Neutrophil (primary cell): ENCODE data around the gene RABGAP1L.

Experiments
- H3K27ac ChIP-seq: fragments of 200-600 bp; sonication (generic); 2 replicates; pipeline ENCODE4 v1.5.1; 2016; ENCODE audit warnings: mild to moderate bottlenecking, moderate library complexity
- H3K27me3 ChIP-seq: fragments of 200-600 bp; sonication (generic); 2 replicates; pipeline ENCODE4 v1.6.0; 2016; ENCODE audit warnings: mild to moderate bottlenecking
- H3K36me3 ChIP-seq: fragments of 200-600 bp; sonication (generic); 2 replicates; pipeline ENCODE4 v1.5.1; 2017
- H3K4me1 ChIP-seq, 2 experiments: fragments of 200-600 bp in 1 of 2; sonication (generic) in 1 of 2; 1 replicate in 1 of 2; 2 replicates in 1 of 2; pipeline versions ENCODE4 v1.5.1 to v1.6.1; 2013 to 2016; ENCODE audit warnings: low read depth in 1 of 2, low read length in 1 of 2, mild to moderate bottlenecking in 1 of 2, moderate library complexity in 1 of 2; ENCODE audit not compliant: control insufficient read depth in 1 of 2, insufficient read depth in 1 of 2
- H3K4me3 ChIP-seq, 2 experiments: fragments of 200-600 bp in 1 of 2; sonication (generic) in 1 of 2; 1 replicate in 1 of 2; 2 replicates in 1 of 2; pipeline ENCODE4 v1.5.1; 2013 to 2016; ENCODE audit warnings: low read depth in 1 of 2, low read length in 1 of 2, mild to moderate bottlenecking in 1 of 2, moderate library complexity in 1 of 2
- H3K9me3 ChIP-seq: fragments of 200-600 bp; sonication (generic); 2 replicates; pipeline ENCODE4 v1.5.1; 2016
- CTCF ChIP-seq: fragments of 200-600 bp; sonication (generic); IDR thresholded peaks from 2 replicates; pipeline ENCODE4 v1.5.1; 2016; ENCODE audit warnings: antibody characterized with exemption

Gene RABGAP1L

DNA sequence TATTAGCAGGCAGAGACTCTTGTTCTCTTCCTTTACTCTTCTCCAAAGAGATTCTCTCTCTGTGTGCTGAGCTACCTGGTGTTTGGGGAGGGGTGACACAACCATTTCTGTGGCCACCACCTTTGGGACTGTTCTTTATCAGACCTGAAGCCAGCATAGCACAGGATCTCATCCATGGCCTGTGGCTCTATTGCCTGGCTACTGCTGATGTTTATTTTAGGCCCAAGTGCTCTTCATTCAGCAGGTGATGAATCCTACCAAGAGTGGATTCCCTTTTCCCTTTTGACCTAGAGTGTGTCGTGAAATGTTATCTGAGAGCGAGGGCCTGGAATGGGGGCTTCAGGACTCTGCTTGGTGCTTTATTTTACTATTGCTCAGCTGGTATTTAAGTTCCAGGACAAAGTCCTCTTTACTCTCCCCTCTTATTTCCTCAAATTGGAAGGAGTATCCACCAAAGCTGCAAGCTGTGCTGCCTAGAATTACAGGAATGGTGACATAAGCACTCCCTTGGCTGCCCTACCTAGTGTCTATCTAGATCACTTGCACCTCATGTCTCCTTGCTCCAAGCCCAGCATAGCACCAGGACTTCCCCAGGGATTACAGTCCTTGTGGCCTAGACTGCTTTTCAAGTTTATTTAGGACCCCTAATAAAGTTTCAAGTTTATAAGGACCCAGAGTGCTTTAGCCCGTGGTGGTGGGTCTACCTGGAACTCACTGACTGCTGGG is 193.7 kb downstream of the RABGAP1L start:
- H3K27ac ChIP-seq = no peak overlapping the region
- H3K36me3 ChIP-seq = no peaks in the 10 kb centered on the region
- H3K4me3 ChIP-seq = no peak overlapping the region
- H3K4me1 ChIP-seq = no peaks in the 10 kb centered on the region
- no peaks in the 10 kb centered on the region for H3K27me3 ChIP-seq
- TF ChIP-seq CTCF = no peak
- H3K9me3 ChIP-seq = no peaks in the 10 kb centered on the region

GRCh38 chr1:174358344-174358743 is 199.0 kb downstream of the RABGAP1L start:
- no peak overlapping the region for H3K4me3 ChIP-seq
- H3K27me3 ChIP-seq = no peaks in the 10 kb centered on the region
- no peak for TF ChIP-seq CTCF
- H3K4me1 ChIP-seq = no peaks in the 10 kb centered on the region
- no peaks in the 10 kb centered on the region for H3K36me3 ChIP-seq
- H3K9me3 ChIP-seq = no peaks in the 10 kb centered on the region
- H3K27ac ChIP-seq = no peak overlapping the region

GRCh38 chr1:174358786-174359453 is 199.6 kb downstream of the RABGAP1L start:
- H3K27ac ChIP-seq = no peak overlapping the region
- no peaks in the 10 kb centered on the region for H3K36me3 ChIP-seq
- no peak for TF ChIP-seq CTCF
- no peaks in the 10 kb centered on the region for H3K27me3 ChIP-seq
- H3K9me3 ChIP-seq = no peaks in the 10 kb centered on the region
- no peaks in the 10 kb centered on the region for H3K4me1 ChIP-seq
- no peak overlapping the region for H3K4me3 ChIP-seq

GRCh38 chr1:174359454-174359805 is 200.1 kb downstream of the RABGAP1L start:
- Histone ChIP-seq H3K9me3 (no peaks in the 10 kb centered on the region), H3K27me3 (no peaks in the 10 kb centered on the region), H3K36me3 (no peaks in the 10 kb centered on the region), H3K4me3 (no peak overlapping the region), H3K4me1 (no peaks in the 10 kb centered on the region), H3K27ac (no peak overlapping the region)
- no peak for TF ChIP-seq CTCF

- H3K27ac ChIP-seq = no peak overlapping the region
- no peaks in the 10 kb centered on the region for H3K36me3 ChIP-seq
- no peaks in the 10 kb centered on the region for H3K27me3 ChIP-seq
- H3K4me3 ChIP-seq = no peak overlapping the region
- H3K4me1 ChIP-seq = no peaks in the 10 kb centered on the region
- H3K9me3 ChIP-seq = no peaks in the 10 kb centered on the region
- no peak for TF ChIP-seq CTCF
Observed at GRCh38 chr1:174364996-174365736, 205.8 kb downstream of the RABGAP1L start.
